GM13977 (cell line): Measurements from ENCODE around the gene SLC19A1.

Source experiments
- DNase-seq: peaks from one replicate; pipeline ENCODE4 v3.0.0; 2012; ENCODE audit warnings: low spot score
- in situ Hi-C: fragments of 300-500 bp; cut with MboI; formaldehyde crosslinking; loops from one replicate; pipeline ENCODE4 v1.12.0; 2022; ENCODE audit warnings: low sequenced_read_pairs, low pct_unique_long_range_greater_than_20kb, mixed read lengths, inconsistent platforms; ENCODE audit not compliant: unreplicated experiment
- TF ChIP-seq, protein P1 (sequence below): IDR thresholded peaks from 2 replicates; pipeline ENCODE4 v1.5.1; 2012; ENCODE audit warnings: mild to moderate bottlenecking, control low read depth; ENCODE audit not compliant: insufficient read depth; ENCODE audit errors: extremely low read depth, missing control alignments

The SLC19A1 gene

DNA sequence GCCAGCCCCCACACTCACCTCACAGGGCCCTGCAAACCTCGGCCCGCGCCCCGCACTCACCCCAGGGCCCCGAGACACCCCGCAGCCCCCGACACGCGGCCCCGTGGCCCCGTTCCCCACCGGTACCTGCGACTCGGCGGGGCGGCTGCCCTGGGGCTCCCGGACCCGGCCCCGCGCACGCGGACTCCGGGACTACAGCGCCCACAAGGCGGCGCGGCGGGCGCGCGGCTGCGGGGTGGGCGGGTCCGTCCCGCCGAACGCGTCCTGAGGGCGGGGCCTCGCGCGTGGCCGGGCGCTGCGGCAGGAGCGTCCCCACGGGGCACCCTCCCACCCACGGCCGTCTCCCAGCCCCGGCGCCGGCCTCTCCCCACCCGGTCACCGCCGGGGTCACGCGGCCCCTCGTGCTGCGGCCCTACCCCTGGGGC, at the start of gene SLC19A1:
TSS of gene SLC19A1 (minus strand) at position 199 of the 425 bp plus-strand sequence. CDS start 4,481 bp downstream, outside the sequence.
- TF ChIP-seq, protein P1, sequence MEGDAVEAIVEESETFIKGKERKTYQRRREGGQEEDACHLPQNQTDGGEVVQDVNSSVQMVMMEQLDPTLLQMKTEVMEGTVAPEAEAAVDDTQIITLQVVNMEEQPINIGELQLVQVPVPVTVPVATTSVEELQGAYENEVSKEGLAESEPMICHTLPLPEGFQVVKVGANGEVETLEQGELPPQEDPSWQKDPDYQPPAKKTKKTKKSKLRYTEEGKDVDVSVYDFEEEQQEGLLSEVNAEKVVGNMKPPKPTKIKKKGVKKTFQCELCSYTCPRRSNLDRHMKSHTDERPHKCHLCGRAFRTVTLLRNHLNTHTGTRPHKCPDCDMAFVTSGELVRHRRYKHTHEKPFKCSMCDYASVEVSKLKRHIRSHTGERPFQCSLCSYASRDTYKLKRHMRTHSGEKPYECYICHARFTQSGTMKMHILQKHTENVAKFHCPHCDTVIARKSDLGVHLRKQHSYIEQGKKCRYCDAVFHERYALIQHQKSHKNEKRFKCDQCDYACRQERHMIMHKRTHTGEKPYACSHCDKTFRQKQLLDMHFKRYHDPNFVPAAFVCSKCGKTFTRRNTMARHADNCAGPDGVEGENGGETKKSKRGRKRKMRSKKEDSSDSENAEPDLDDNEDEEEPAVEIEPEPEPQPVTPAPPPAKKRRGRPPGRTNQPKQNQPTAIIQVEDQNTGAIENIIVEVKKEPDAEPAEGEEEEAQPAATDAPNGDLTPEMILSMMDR: peak; percentile 48
- in situ Hi-C loops: no loop called here
- DNase-seq: peak; percentile 99

GRCh38 chr21:45591619-45592207, 49.5 kb upstream of the SLC19A1 start:
- DNase-seq: no peak
- TF ChIP-seq, protein P1: no peak
- in situ Hi-C loops: no loop called here

DNA sequence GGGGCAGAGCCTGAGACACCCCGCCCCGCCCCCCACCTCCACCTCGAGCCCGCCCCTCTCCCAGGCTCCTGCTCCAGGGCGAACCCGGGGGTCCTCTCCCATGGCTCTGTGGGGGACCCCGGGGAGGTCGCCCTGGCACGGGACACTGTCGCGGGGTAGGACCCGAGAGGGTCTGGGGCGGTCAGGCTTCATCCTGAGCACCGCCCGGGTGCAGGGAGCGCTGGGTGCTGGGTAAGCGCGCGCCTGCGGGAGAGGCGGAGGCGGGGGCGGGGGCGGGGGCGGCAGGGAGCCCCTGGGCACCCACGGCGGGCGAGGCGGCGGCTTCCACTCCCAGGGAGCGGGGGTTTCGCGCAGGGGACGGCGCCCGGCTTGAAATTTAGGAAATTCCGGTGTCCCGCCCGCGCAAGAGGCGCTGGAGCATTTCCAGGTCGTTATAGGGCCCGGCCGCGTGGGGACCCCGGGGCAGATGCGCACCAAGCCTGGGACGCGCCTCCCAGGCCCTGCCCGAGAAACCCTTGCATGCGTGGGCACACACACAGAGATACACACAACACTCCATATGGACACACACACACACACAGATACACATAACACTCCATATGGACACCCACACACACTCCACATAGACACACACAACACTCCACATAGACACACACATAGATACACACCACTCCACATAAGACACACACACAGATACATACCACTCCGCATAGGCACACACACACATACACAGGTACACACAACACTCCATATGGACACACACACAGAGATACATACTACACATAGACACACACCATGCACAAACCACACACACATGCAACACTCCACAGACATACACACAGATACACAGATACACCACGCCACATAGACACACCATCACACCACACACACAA, 48.7 kb upstream of the SLC19A1 start:
- peak; percentile 76 for DNase-seq

DNA sequence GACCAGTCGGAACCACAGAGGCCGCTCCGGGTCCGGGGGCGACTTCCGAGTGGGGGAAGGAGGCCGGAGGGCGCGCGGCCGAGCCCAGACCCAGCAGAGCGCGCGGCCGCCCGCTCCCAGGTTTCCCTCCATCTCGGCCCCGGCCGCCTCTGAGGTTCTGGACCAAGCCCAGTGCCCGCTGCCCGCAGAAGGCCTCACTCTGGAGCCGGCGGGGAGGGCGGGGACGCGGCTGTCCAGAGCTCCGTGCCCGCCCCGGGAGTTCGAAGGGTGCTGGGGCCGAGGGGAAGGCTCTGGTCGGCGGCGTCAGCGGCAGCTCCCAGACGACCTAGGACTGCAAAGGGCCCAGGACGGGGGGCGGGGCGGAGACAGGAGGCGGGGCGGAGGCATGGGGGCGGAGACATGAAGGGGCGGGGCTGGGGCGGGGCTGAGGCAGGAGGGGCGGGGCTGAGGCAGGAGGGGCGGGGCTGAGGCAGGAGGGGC, 48.0 kb upstream of the SLC19A1 start:
- DNase-seq: peak; percentile 96
- in situ Hi-C loops: no loop called here
- TF ChIP-seq, protein P1: no peak

More for the DNA sequence above, 48.7 kb upstream of the SLC19A1 start:
- in situ Hi-C loops: no loop called here
- TF ChIP-seq, protein P1: no peak

DNA sequence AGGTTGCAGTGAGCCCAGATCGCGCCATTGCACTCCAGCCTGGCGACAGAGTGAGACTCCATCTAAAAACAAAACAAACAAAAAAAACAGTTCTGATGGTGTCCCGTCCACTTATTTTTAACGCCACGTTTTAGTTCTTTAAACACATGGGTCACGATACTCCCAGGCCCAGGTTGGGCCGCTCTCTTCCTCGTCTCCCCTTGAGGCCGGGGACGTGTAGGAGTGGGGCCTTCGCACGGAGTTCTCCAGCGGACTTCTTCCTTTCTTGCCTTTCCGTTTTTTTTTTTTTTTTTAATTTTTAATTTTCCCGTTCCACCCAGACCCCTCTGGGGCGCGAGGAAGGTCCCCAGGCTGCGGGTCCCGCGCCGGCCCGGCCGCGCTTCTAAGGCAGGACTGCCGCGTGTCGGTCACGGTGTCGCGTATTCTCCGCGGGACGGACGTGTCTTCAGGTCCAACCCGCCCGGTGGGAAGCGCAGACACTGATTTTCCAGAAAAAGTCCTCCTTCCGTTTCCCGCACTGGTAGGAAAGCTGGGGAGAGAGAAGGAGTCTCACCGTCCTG, 47.5 kb upstream of the SLC19A1 start:
- in situ Hi-C loops: no loop called here
- TF ChIP-seq, protein P1: no peak

GRCh38 chr21:45588871-45589491, 46.7 kb upstream of the SLC19A1 start:
- DNase-seq: no peak
- in situ Hi-C loops: no loop called here
- TF ChIP-seq, protein P1: no peak

More for the DNA sequence above, 47.5 kb upstream of the SLC19A1 start:
- DNase-seq: no peak
